Muscle layer of duodenum (tissue), 2 donors: ENCODE results near the gene CPLX3.

Experiments
- H3K27ac ChIP-seq: one replicate; pipeline ENCODE4 v1.7.0; 2013; ENCODE audit warnings: mild to moderate bottlenecking, low read length
- H3K27me3 ChIP-seq: one replicate; pipeline ENCODE4 v1.7.0; 2013; ENCODE audit warnings: low read depth, mild to moderate bottlenecking, control low read depth, low read length
- H3K36me3 ChIP-seq, 2 donors: one replicate each; pipeline ENCODE4 v1.7.0; 2013; ENCODE audit warnings: low read length in 2 of 2, control low read depth in 1 of 2, mild to moderate bottlenecking in 1 of 2; ENCODE audit not compliant: insufficient read depth in 2 of 2, control insufficient read depth in 1 of 2
- H3K4me1 ChIP-seq, 2 donors: one replicate each; pipeline ENCODE4 v1.7.0; 2013; ENCODE audit warnings: low read length in 2 of 2, mild to moderate bottlenecking in 2 of 2, control low read depth in 1 of 2, moderate library complexity in 1 of 2; ENCODE audit not compliant: insufficient read depth in 2 of 2, control insufficient read depth in 1 of 2
- H3K4me3 ChIP-seq, 2 donors: one replicate each; pipeline ENCODE4 v1.7.0; 2013; ENCODE audit warnings: low read length in 2 of 2, low read depth in 1 of 2, mild to moderate bottlenecking in 1 of 2
- H3K9me3 ChIP-seq, 2 donors: one replicate each; pipeline ENCODE4 v1.7.0; 2013; ENCODE audit warnings: low read length in 2 of 2, control low read depth in 1 of 2, mild to moderate bottlenecking in 1 of 2; ENCODE audit not compliant: control insufficient read depth in 1 of 2
- donor health status: healthy.

The CPLX3 gene

DNA sequence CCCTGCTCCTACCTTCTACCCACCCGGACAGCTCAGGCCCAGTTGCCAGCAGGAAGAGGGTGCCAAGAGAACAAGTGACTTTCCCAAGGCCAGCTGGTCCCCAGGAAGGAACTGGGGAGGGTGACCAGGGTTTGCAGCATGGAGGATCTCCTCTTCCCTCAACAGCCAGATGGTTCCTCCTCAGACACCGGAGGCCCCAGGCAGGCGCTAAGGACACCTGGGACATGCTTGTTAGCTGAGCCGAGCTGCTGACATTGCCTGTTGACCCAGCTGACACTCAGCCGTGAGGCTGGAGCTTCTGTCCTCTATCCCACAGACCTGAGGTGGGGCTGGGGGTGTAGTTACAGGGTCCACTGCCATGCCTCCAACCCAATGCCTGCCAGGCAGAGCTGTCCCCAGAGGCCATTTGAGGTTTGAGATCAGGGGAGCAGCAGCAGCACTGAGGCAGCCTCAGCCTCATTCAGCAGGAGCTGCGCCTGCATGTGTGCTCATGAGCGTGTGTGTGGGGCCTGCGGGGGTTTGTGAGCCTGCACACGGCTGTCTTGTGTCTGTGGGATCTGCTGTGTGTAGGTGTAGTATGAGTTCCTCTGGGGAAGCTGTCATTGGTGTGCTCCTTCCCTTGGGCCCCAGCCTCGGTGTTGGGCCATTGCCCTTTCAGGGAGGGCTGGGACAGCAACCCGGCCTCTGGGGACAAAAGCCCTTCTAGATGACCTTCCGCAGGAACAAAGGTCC, 7.1 kb downstream of the CPLX3 start:
- Histone ChIP-seq H3K4me3 (no peak overlapping the region), H3K9me3 (no peaks in the 10 kb centered on the region), H3K4me1 (no peaks in the 10 kb centered on the region), H3K27ac (no peak overlapping the region), H3K27me3 (peaks cover under 1% of the 10 kb centered on the region), H3K36me3 (peaks cover 2 to 12% of the 10 kb centered on the region in 2 donors)

DNA sequence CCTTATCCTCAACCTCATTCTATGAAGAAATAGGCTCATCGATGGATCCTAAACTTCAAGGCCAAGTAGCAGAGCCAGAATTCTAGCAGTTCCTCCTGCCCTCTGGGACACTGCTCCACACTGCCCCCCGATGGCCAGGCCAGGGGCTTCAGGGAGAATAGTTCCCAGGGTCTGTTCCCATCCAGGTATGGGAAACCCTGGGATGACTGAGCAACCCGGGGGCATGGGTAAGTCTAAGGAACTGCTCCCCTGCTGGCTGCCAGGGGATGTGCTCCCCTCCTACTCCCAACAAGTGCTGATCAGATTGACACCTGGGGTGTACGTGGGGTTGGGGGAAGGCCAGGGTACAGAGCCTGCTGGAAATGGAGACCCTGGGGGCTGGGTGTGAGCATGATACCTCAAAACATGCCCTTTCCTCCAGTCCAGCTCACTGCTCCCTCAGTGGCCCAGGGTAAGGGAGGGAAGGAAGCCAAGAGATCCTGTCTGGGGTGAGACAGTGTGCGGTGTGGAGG, 8.9 kb downstream of the CPLX3 start:
- no peaks in the 10 kb centered on the region for H3K27me3 ChIP-seq
- no peaks in the 10 kb centered on the region for H3K4me1 ChIP-seq
- H3K9me3 ChIP-seq: no peaks in the 10 kb centered on the region
- peaks cover 3 to 23% of the 10 kb centered on the region in 2 donors for H3K36me3 ChIP-seq
- no peak overlapping the region for H3K27ac ChIP-seq
- H3K4me3 ChIP-seq: no peak overlapping the region

DNA sequence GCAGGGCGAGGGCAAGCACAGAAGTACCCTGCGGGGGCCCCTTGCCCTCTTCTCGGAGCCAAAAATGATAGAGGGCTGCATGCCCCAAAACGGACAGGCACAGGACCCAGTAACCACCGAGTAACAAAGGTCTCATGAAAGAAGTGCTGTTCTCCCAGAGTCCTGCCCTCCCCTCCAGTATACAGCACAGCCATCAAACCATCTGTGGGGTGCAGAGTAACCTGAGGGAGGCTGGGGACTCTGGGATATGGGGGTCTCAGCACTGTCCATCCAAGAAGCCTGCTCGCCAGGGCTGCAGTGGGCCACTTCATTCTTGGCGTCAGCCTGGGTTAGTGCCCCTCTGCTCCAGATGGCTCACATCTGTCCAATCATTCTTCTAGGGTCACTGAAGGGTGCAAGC, 10.4 kb downstream of the CPLX3 start:
- H3K9me3 ChIP-seq: no peaks in the 10 kb centered on the region
- H3K36me3 ChIP-seq: peaks cover 3 to 23% of the 10 kb centered on the region in 2 donors
- peaks cover 3 to 6% of the 10 kb centered on the region in 2 donors for H3K4me1 ChIP-seq
- H3K27ac ChIP-seq: no peak overlapping the region
- no peaks in the 10 kb centered on the region for H3K27me3 ChIP-seq
- H3K4me3 ChIP-seq: no peak overlapping the region

DNA sequence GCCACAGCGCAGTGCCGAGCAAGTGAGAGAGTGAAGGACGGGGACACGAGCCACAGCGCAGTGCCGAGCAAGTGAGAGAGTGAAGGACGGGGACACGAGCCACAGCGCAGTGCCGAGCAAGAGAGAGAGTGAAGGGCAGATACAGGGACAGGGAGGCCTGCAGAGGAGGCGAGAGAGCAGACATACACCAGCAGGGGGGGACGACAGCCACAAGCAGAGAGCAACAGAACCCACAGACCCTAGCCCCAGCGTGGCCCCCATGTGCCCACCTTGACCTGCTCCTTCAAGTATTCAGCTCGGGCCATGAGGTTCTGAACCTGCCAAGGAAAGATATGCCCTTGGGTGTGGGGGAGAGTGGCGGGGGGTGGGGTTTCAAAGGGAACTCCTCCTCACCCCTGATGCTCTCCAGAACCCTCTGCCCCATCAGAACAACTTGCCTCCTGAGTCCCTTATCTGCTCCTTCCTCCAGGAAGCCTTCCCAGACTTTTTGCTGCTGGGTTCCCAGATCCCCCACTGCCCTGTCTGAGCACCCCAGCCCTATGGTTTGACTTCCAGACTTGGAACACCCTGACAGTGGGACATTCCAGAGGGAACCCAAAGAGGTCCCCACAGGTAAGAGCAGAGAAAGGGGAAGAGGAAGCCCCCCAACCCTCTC, 11.2 kb downstream of the CPLX3 start:
- H3K4me3 ChIP-seq: no peak overlapping the region
- no peak overlapping the region for H3K27ac ChIP-seq
- no peaks in the 10 kb centered on the region for H3K9me3 ChIP-seq

DNA sequence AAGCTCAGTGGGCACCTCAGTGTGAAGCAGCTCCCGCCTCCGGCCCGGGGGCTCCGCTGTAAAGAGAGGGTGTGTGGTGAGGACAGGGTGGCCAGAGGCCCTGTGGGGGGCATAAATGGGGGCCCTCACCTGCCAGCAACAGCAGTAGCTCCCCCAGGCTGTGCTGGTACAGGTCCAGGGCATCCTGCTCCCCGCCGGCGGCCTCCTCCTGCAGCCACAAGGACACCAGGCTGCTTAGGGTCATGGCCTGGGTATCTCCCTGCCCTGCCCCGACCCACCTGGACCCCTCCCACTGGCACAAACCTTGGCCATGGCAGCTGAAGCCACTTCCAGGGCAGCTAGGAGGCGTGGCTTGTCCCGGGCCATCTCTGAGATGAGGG, 11.7 kb downstream of the CPLX3 start:
- Histone ChIP-seq H3K4me3 (no peak overlapping the region), H3K27ac (no peak overlapping the region), H3K4me1 (peaks cover 10 to 12% of the 10 kb centered on the region in 2 donors), H3K36me3 (peaks cover 3 to 23% of the 10 kb centered on the region in 2 donors), H3K27me3 (no peaks in the 10 kb centered on the region), H3K9me3 (no peaks in the 10 kb centered on the region)

More for the DNA sequence above, 11.2 kb downstream of the CPLX3 start:
- Histone ChIP-seq H3K36me3 (peaks cover 3 to 23% of the 10 kb centered on the region in 2 donors), H3K27me3 (no peaks in the 10 kb centered on the region), H3K4me1 (peaks cover 10 to 12% of the 10 kb centered on the region in 2 donors)

DNA sequence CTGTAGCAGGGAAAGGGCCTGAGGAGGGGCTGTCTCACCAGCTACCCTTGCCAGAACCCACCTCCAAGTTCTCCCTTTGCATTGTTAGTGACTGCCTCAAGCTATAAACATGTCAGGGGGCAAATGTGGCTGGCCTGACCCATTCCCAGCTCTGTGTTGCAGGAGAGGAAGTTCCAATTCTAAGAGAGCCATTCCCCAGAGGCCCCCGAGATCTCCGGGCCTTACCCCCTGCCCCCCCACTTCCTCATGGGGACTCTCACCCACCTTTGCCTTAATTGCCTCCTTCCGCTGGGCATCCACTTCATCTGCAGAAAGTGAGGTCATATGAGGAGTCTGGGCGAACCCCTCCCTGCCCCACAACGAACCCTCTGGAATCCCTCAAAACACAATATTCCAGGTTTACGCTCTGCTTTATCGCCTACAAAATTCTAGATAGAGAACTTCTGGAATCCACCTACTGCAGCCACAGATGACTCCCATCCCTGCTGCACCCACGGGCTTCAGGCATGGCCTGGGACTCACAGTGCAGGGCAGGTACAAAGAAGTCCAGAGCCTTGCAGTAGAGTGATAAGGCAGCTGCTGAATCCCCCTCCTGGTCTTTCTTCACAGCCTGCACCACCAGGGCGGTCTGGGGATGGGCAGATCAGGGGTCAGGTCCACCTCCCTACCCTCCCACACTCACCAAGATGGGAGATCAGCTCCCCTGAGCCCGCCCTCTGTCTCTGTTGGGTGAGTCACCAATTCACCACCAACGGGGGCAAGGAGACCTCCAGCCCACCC, 12.5 kb downstream of the CPLX3 start:
- H3K27ac ChIP-seq: no peak overlapping the region
- no peaks in the 10 kb centered on the region for H3K27me3 ChIP-seq
- H3K4me1 ChIP-seq: peaks cover 14 to 19% of the 10 kb centered on the region in 2 donors
- H3K4me3 ChIP-seq: no peak overlapping the region
- H3K9me3 ChIP-seq: no peaks in the 10 kb centered on the region
- H3K36me3 ChIP-seq: peaks cover 3 to 23% of the 10 kb centered on the region in 2 donors

DNA sequence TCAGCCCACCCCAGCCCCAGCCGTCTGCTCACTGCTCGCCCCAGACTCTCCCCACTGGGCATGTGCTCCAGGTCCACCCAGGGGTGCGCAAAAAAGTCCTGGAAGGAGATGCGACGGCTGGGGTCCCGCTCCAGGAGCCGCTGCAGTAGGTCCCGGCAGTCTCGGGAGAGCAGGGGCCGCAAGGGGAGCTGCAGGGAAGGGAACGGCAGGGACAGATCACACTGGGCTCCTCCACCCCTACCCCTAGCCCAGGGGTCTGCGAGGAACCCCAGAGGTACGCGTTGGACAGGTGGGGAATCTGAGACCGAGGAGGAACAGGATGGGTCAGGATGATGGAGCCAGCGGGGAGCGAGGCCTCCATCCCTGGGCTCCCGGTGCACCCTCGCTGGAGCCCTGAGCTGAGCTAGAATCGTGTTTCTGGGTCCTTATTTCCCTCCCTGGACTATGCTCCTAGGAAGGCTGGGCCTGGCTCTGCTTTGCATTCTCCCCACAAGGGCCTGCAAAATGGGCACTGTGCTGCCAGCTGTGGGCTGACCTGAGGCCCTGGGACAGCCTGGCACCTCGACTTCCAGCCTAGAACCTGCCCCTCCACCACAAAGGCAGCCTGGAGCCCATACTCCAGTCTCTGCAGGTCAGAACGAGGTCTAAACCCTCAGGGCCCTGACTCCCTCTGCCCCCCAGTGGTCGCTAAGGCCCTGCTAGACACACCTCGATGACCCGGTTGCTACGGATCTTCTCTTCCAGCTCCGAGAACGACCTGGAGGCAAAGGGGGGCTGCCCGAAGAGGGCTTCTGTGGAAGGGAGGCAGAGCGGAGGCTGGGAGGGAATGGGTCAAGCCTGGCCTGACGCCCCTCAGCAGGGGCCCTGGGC, 13.3 kb downstream of the CPLX3 start:
- peaks cover 8 to 29% of the 10 kb centered on the region in 2 donors for H3K36me3 ChIP-seq
- no peak overlapping the region for H3K4me3 ChIP-seq
- H3K27ac ChIP-seq: no peak overlapping the region
- peaks cover 14 to 19% of the 10 kb centered on the region in 2 donors for H3K4me1 ChIP-seq
- H3K27me3 ChIP-seq: no peaks in the 10 kb centered on the region
- H3K9me3 ChIP-seq: no peaks in the 10 kb centered on the region

DNA sequence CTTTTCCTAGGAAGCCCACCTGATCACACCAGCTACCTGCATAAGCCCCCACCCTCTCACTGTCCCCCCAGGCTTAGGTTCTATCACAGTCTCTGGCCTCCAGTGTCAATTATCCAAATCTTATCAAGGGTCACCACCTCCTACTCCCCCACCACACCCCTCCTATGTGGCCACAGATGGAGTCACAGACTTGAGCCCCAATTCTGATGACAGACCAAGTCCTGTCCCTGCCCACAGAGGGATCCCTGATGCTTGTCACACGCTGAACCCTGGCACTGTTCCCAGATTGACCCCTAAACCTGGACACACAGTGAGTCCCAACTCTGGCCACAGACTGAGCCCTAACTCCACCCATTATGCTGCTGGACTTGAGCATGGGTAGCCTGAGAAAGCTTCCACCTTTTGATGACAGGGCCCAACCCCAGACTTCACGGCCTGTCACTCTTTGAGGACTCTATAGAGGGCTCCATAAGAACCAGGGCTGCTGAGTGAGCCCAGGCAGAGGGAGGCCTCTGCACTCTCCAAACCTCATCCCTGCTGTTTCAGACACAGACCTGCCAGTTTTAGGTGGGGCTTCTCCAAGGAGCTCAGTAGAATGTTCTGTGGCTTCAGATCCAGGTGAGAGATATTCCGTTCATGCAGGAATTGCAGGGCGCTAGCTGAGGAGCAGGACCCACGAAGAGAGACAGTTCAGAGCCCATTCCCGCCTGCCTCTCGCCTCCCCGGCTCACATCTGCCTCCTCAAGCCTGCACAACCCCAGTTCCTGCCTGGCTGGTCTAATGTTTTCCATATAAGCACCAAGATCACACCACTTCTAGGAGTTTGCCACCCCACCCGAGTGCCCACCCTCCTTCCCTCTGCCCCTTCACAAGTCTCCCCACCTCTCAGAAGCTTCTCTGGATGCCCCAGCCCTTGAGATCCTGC, 14.7 kb downstream of the CPLX3 start:
- peaks cover 14 to 19% of the 10 kb centered on the region in 2 donors for H3K4me1 ChIP-seq
- no peak overlapping the region for H3K27ac ChIP-seq
- H3K9me3 ChIP-seq: no peaks in the 10 kb centered on the region
- peak overlapping the region in 1 of 2 donors; percentile 87 for H3K4me3 ChIP-seq
- peaks cover 12 to 40% of the 10 kb centered on the region in 2 donors for H3K36me3 ChIP-seq
- H3K27me3 ChIP-seq: no peaks in the 10 kb centered on the region

DNA sequence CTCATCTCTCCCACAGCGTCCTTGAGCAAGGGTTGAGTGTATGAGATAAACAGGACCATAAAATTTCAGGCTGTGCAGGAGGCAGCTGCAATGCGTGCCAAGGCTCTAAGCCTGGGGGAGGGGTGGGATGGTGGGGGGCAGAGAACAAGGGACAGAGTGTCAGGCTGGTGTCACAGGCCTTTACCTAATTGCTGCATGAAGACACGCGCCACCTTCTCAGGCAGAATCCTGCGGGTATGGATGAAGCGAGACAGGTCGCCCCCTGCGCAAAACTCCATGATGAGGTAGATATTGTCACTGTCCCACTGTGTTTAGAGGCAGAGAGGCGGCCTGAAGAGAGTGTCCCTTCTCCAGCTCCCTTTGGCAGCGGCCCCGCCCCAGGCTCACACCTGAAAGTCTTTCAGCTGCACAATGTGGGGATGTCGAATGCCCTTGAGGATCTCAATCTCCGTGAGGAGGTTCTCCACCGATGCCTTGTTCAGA, 15.5 kb downstream of the CPLX3 start:
- peak overlapping the region; percentile 87 to 92 for H3K4me3 ChIP-seq
- H3K27me3 ChIP-seq: no peaks in the 10 kb centered on the region
- H3K36me3 ChIP-seq: peaks cover 12 to 32% of the 10 kb centered on the region in 2 donors
- H3K4me1 ChIP-seq: peaks cover 14 to 19% of the 10 kb centered on the region in 2 donors
- H3K27ac ChIP-seq: no peak overlapping the region
- no peaks in the 10 kb centered on the region for H3K9me3 ChIP-seq
